SK-N-MC (cell line): ENCODE measurements around the gene PPP1R13L.

ENCODE experiments used
- EZH2 ChIP-seq: fragments of 200-600 bp; sonication (generic); IDR thresholded peaks from one replicate; pipeline ENCODE4 v1.6.1; 2017; ENCODE audit warnings: antibody characterized with exemption
- FOXP2 ChIP-seq: optimal IDR thresholded peaks from 2 replicates; pipeline ENCODE3; 2011; ENCODE audit warnings: mild to moderate bottlenecking, moderate library complexity; ENCODE audit not compliant: insufficient read depth; ENCODE audit errors: extremely low read length, control extremely low read depth
- POLR2AphosphoS5 ChIP-seq: IDR thresholded peaks from 2 replicates; pipeline ENCODE4 v1.6.1; 2012; ENCODE audit warnings: mild to moderate bottlenecking, low read depth, low read length, borderline replicate concordance

DNA sequence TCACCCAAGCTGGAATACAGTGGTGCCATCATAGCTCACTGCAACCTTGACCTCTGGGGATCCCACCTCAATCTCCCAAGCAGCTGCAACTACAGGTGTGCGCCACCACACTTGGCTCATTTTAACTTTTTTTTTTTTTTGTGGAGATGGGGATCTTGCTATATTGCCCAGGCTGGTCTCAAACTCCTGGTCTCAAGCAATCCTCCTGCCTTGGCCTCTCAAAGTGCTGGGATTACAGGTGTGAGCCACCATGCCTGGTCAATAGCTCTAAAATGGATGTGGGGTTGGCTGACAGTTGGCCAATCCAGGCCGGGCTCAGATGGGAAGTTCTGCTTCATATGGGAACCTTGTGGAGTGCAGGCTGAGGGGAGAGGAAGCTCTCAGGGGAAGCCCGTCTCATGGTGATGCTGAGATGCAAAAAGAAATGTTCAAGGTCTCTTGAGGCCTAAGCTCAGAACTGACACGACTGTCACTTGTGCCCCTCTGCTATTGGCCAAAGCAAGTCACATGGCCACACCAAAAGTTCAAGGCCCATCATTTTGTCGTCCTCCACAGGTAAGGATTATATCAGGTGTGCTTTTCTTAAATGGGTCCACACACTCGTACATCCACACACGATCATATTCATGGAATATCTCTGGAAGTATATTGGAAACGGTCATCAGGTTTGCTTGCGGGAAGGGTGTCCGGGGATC, 71.1 kb downstream of the PPP1R13L start:
- TF ChIP-seq EZH2 (no peak), POLR2AphosphoS5 (no peak), FOXP2 (no peak)
